Midbrain (tissue), 1 donor: ENCODE results near the gene RNF213.

Source experiments
- DNase-seq: peaks from one replicate; lab custom pipeline; 2025; lab: John Stamatoyannopoulos, UW

The RNF213 gene

GRCh38 chr17:80433916-80434666 is 173.4 kb downstream of the RNF213 start:
- no peak for DNase-seq

GRCh38 chr17:80437532-80437931 is 176.9 kb downstream of the RNF213 start:
- DNase-seq = no peak

- DNase-seq = no peak
Measured at GRCh38 chr17:80438806-80439205, 178.2 kb downstream of the RNF213 start.

- no peak for DNase-seq
Measured at GRCh38 chr17:80439499-80439898, 178.8 kb downstream of the RNF213 start.

GRCh38 chr17:80441133-80441578 is 180.5 kb downstream of the RNF213 start:
- no peak for DNase-seq

GRCh38 chr17:80441598-80442322 is 181.1 kb downstream of the RNF213 start:
- DNase-seq = no peak

GRCh38 chr17:80442323-80442659 is 181.6 kb downstream of the RNF213 start:
- no peak for DNase-seq

GRCh38 chr17:80442764-80443163 is 182.1 kb downstream of the RNF213 start:
- DNase-seq = no peak

- no peak for DNase-seq
Measured at GRCh38 chr17:80443498-80443897, 182.8 kb downstream of the RNF213 start.

- DNase-seq = no peak
Measured at GRCh38 chr17:80443916-80444643, 183.4 kb downstream of the RNF213 start.

GRCh38 chr17:80444644-80444979 is 184.0 kb downstream of the RNF213 start:
- DNase-seq = no peak

- DNase-seq = no peak
Measured at GRCh38 chr17:80445007-80445725, 184.5 kb downstream of the RNF213 start.

- no peak for DNase-seq
Measured at GRCh38 chr17:80445726-80446110, 185.1 kb downstream of the RNF213 start.

GRCh38 chr17:80446645-80447405 is 186.2 kb downstream of the RNF213 start:
- no peak for DNase-seq

GRCh38 chr17:80447790-80448189 is 187.1 kb downstream of the RNF213 start:
- no peak for DNase-seq
